NCI-H1417 treated with DMSO at 0.1 percent for 48 hours (cell line): Measurements from ENCODE around the gene DRG2.
A peak's percentile ranks its signal among the peaks of the same experiment; 100 is the strongest.

Experiments
- DNase-seq: peaks from one replicate; lab custom pipeline; 2025; lab: John Stamatoyannopoulos, UW

DRG2 gene

GRCh38 chr17:18087610-18088491, at the start of gene DRG2:
Gene DRG2, plus strand, starts transcription at chr17:18087948. Its CDS starts 76 bp downstream, at chr17:18088024.
- peak; percentile 23 for DNase-seq

- no peak for DNase-seq
These were observed 49.4 kb upstream of the DRG2 start for GRCh38 chr17:18038149-18038850.

GRCh38 chr17:18038861-18039534, 48.8 kb upstream of the DRG2 start, which contains the start of the genes ATPAF2 and GID4:
Gene ATPAF2, minus strand, starts transcription at chr17:18039168. Its CDS starts 155 bp downstream, at chr17:18039013.
Gene GID4, plus strand, starts transcription at chr17:18039408. Its CDS starts 57 bp downstream, at chr17:18039465.
- peak; percentile 76 for DNase-seq

GRCh38 chr17:18039535-18040260, 48.0 kb upstream of the DRG2 start:
- DNase-seq = no peak

- no peak for DNase-seq
These were observed 47.4 kb upstream of the DRG2 start for GRCh38 chr17:18040261-18040858.

GRCh38 chr17:18041776-18042175, 46.0 kb upstream of the DRG2 start:
- DNase-seq = no peak

GRCh38 chr17:18042983-18043382, 44.8 kb upstream of the DRG2 start:
- no peak for DNase-seq

GRCh38 chr17:18043491-18043890, 44.3 kb upstream of the DRG2 start:
- no peak for DNase-seq

- no peak for DNase-seq
These were observed 43.1 kb upstream of the DRG2 start for GRCh38 chr17:18044609-18045008.

- no peak for DNase-seq
These were observed 41.9 kb upstream of the DRG2 start for GRCh38 chr17:18045691-18046350.

GRCh38 chr17:18055597-18055996, 32.2 kb upstream of the DRG2 start:
- no peak for DNase-seq

- no peak for DNase-seq
These were observed 31.5 kb upstream of the DRG2 start for GRCh38 chr17:18056214-18056613.

- DNase-seq = no peak
These were observed 28.5 kb upstream of the DRG2 start for GRCh38 chr17:18059283-18059682.

- DNase-seq = no peak
These were observed 23.7 kb upstream of the DRG2 start for GRCh38 chr17:18064053-18064452.

- no peak for DNase-seq
These were observed 22.2 kb upstream of the DRG2 start for GRCh38 chr17:18065546-18065945.

- no peak for DNase-seq
These were observed 20.9 kb upstream of the DRG2 start for GRCh38 chr17:18066866-18067265.

- DNase-seq = no peak
These were observed 18.6 kb upstream of the DRG2 start for GRCh38 chr17:18069101-18069500.

- no peak for DNase-seq
These were observed 16.8 kb upstream of the DRG2 start for GRCh38 chr17:18070861-18071340.

- no peak for DNase-seq
These were observed 16.0 kb upstream of the DRG2 start for GRCh38 chr17:18071751-18072150.

GRCh38 chr17:18074566-18075272, 13.0 kb upstream of the DRG2 start:
- no peak for DNase-seq
